IMR-90 (cell line): ENCODE results near the gene ZDHHC7. TPM values are rescaled to one million over a fixed set of nuclear protein-coding genes. Genes with fewer than 3 reads are reported as not detected.

Source experiments
- ATAC-seq: fragments of 200-7000 bp; cut with Tn5 transposase; 2 replicates; pipeline ENCODE4 v1.9.1; 2020; ENCODE audit warnings: low read depth, mild to moderate bottlenecking, moderate library complexity
- BruUV-seq: library from RNA; stranded (reverse); fragments of 400-500 nt; replicated peaks from 2 replicates; lab custom pipeline; 2021; lab: Mats Ljungman, UMichigan
- CTCF ChIA-PET: fragments of 300-600 bp; formaldehyde crosslinking; extraction: SDS; loops from one replicate; lab custom pipeline; 2021; ENCODE audit warnings: antibody characterized with exemption; lab: Yijun Ruan, JAX
- POLR2A ChIA-PET: fragments of 300-600 bp; sonication (Branson Sonifier 250); formaldehyde crosslinking; loops from one replicate; lab custom pipeline; 2022; ENCODE audit warnings: antibody characterized with exemption; ENCODE audit not compliant: unreplicated experiment; lab: Charles Lee
- DNase-seq: peaks from one replicate; pipeline ENCODE4 v3.0.0; 2013
- H2AFZ ChIP-seq: replicated peaks from 2 replicates; pipeline ENCODE3; 2013; ENCODE audit warnings: low read length, mild to moderate bottlenecking; ENCODE audit not compliant: poor library complexity
- H2AK5ac ChIP-seq: 2 replicates; pipeline ENCODE4 v1.6.1; 2013; ENCODE audit warnings: low read depth, low read length, inconsistent platforms
- H2AK9ac ChIP-seq: replicated peaks from 2 replicates; pipeline ENCODE3; 2013; ENCODE audit warnings: mild to moderate bottlenecking, low read depth, low read length, moderate library complexity; ENCODE audit not compliant: poor library complexity
- H2BK120ac ChIP-seq: 2 replicates; pipeline ENCODE4 v1.6.1; 2013; ENCODE audit warnings: low read depth, low read length, inconsistent platforms
- H2BK15ac ChIP-seq: 3 replicates; pipeline ENCODE4 v1.6.1; 2013; ENCODE audit warnings: low read depth, low read length, inconsistent platforms
- H2BK20ac ChIP-seq: 2 replicates; pipeline ENCODE4 v1.6.1; 2013; ENCODE audit warnings: low read depth, mild to moderate bottlenecking, inconsistent platforms, low read length, moderate library complexity
- H2BK5ac ChIP-seq: 2 replicates; pipeline ENCODE4 v1.6.1; 2013; ENCODE audit warnings: mild to moderate bottlenecking, low read depth, low read length, inconsistent platforms; ENCODE audit not compliant: poor library complexity, severe bottlenecking
- H3K14ac ChIP-seq: replicated peaks from 2 replicates; pipeline ENCODE4 v1.6.1; 2013; ENCODE audit warnings: low read depth, low read length, inconsistent platforms
- H3K18ac ChIP-seq: 2 replicates; pipeline ENCODE4 v1.6.1; 2013; ENCODE audit warnings: low read depth, low read length, control low read depth
- H3K23ac ChIP-seq: 2 replicates; pipeline ENCODE4 v1.6.1; 2013; ENCODE audit warnings: low read depth, low read length, inconsistent platforms
- H3K27ac ChIP-seq: 2 replicates; pipeline ENCODE4 v1.5.1; 2013; ENCODE audit warnings: mild to moderate bottlenecking, control low read depth, low read length; ENCODE audit not compliant: insufficient read depth
- H3K27me3 ChIP-seq: 2 replicates; pipeline ENCODE4 v1.6.1; 2013; ENCODE audit warnings: low read length; ENCODE audit not compliant: control insufficient read depth, insufficient read depth
- H3K36me3 ChIP-seq: 2 replicates; pipeline ENCODE4 v1.6.1; 2013; ENCODE audit warnings: low read length, mixed read lengths; ENCODE audit not compliant: control insufficient read depth, insufficient read depth
- H3K4ac ChIP-seq: 2 replicates; pipeline ENCODE4 v1.6.1; 2013; ENCODE audit warnings: low read depth, low read length, inconsistent platforms
- H3K4me1 ChIP-seq: 2 replicates; pipeline ENCODE4 v1.6.1; 2013; ENCODE audit warnings: low read length, mixed read lengths; ENCODE audit not compliant: control insufficient read depth, insufficient read depth
- H3K4me2 ChIP-seq: 2 replicates; pipeline ENCODE4 v1.6.1; 2013; ENCODE audit warnings: low read depth, mild to moderate bottlenecking, control low read depth, low read length, moderate library complexity
- H3K4me3 ChIP-seq: 2 replicates; pipeline ENCODE4 v1.5.1; 2013; ENCODE audit warnings: low read depth, mild to moderate bottlenecking, control low read depth, low read length, moderate library complexity; ENCODE audit not compliant: insufficient read depth
- H3K56ac ChIP-seq: 2 replicates; pipeline ENCODE4 v1.6.1; 2013; ENCODE audit warnings: low read length, inconsistent platforms; ENCODE audit not compliant: insufficient read depth; ENCODE audit errors: extremely low read depth
- H3K79me1 ChIP-seq, 2 experiments: 2 replicates each; pipeline ENCODE4 v1.6.1; 2013; ENCODE audit warnings: low read length in 2 of 2, inconsistent platforms in 1 of 2, low read depth in 1 of 2
- H3K9ac ChIP-seq: 2 replicates; pipeline ENCODE4 v1.6.1; 2013; ENCODE audit warnings: low read depth, low read length, control low read depth
- H3K9me1 ChIP-seq: 2 replicates; pipeline ENCODE4 v1.6.1; 2013; ENCODE audit warnings: low read length, inconsistent platforms; ENCODE audit not compliant: insufficient read depth
- H3K9me3 ChIP-seq: 2 replicates; pipeline ENCODE4 v1.6.1; 2013; ENCODE audit warnings: low read length; ENCODE audit not compliant: control insufficient read depth, insufficient read depth
- H4K20me1 ChIP-seq: 2 replicates; pipeline ENCODE4 v1.6.1; 2013; ENCODE audit warnings: low read length, inconsistent platforms; ENCODE audit not compliant: insufficient read depth
- H4K5ac ChIP-seq: 2 replicates; pipeline ENCODE4 v1.6.1; 2013; ENCODE audit warnings: mild to moderate bottlenecking, low read depth, low read length, control low read depth
- H4K8ac ChIP-seq, 2 experiments: 2 replicates each; pipeline ENCODE4 v1.6.1; 2013; ENCODE audit warnings: low read depth in 2 of 2, low read length in 2 of 2, control low read depth in 1 of 2, inconsistent platforms in 1 of 2
- H4K91ac ChIP-seq: 2 replicates; pipeline ENCODE4 v1.6.1; 2013; ENCODE audit warnings: low read depth, low read length, inconsistent platforms; ENCODE audit not compliant: insufficient read depth
- CHD1 ChIP-seq: IDR thresholded peaks from 2 replicates; pipeline ENCODE4 v1.6.1; 2012; ENCODE audit warnings: low read depth, low read length, improper control_type of control experiment
- CTCF ChIP-seq: conservative IDR thresholded peaks from 2 replicates; pipeline ENCODE4 v1.5.1; 2012; ENCODE audit warnings: mild to moderate bottlenecking, low read depth, low read length, improper control_type of control experiment
- ELK1 ChIP-seq: fragments of 150-350 bp; IDR thresholded peaks from 2 replicates; pipeline ENCODE4 v1.6.1; 2016; ENCODE audit warnings: low read depth, mild to moderate bottlenecking, low read length, moderate library complexity, borderline replicate concordance
- FOS ChIP-seq: fragments of 150-350 bp; IDR thresholded peaks from 2 replicates; pipeline ENCODE4 v1.6.1; 2016; ENCODE audit warnings: low read depth, low read length
- MAFK ChIP-seq: IDR thresholded peaks from 2 replicates; pipeline ENCODE4 v1.6.1; 2012; ENCODE audit warnings: low read depth, low read length, improper control_type of control experiment
- MXI1 ChIP-seq: IDR thresholded peaks from 2 replicates; pipeline ENCODE4 v1.6.1; 2012; ENCODE audit warnings: low read depth, mild to moderate bottlenecking, low read length, moderate library complexity, borderline replicate concordance
- RAD21 ChIP-seq: IDR thresholded peaks from 2 replicates; pipeline ENCODE4 v1.6.1; 2012; ENCODE audit warnings: low read length, improper control_type of control experiment
- RFX5 ChIP-seq: IDR thresholded peaks from 2 replicates; pipeline ENCODE4 v1.8.0; 2012; ENCODE audit warnings: low read depth, mild to moderate bottlenecking, low read length, moderate library complexity
- SMC3 ChIP-seq: fragments of 150-350 bp; IDR thresholded peaks from 2 replicates; pipeline ENCODE4 v1.6.1; 2016; ENCODE audit warnings: low read depth, mild to moderate bottlenecking, antibody characterized with exemption, low read length, moderate library complexity
- USF2 ChIP-seq: fragments of 150-350 bp; IDR thresholded peaks from 2 replicates; pipeline ENCODE4 v1.6.1; 2017; ENCODE audit warnings: mild to moderate bottlenecking, antibody characterized with exemption, low read length, low read depth
- WGBS, 2 experiments: methylation state at CpG; one replicate each; pipeline versions ENCODE4 v1.1.5 to v1.1.7; 2013; ENCODE audit warnings: missing lambda C conversion rate in 2 of 2; ENCODE audit not compliant: insufficient read length in 1 of 2; ENCODE audit errors: extremely low coverage in 2 of 2; 5-methylcytosine and 5-hydroxymethylcytosine counted together
- dilution Hi-C: fragments of 300-500 bp; cut with HindIII; formaldehyde crosslinking; loops from one replicate; pipeline ENCODE4 v1.14.3; 2018; ENCODE audit warnings: low sequenced_read_pairs; ENCODE audit not compliant: unreplicated experiment
- in situ Hi-C: fragments of 300-500 bp; cut with MboI; formaldehyde crosslinking; loops from 3 replicates; pipeline ENCODE4 v1.14.3; 2019; ENCODE audit warnings: low sequenced_read_pairs, inconsistent platforms, mixed read lengths
- intact Hi-C: fragments of 100-400 bp; cut with micrococcal nuclease; formaldehyde crosslinking; loops from 2 replicates; pipeline ENCODE4 v1.10.0; 2022
- polyA plus RNA-seq, 3 experiments: library from polyadenylated mRNA; depleted of rRNA; stranded (reverse); fragments of >200 nt; gene quantifications; 2 replicates each; pipeline ENCODE4 v1.2.3, GENCODE V29; 2012; ENCODE audit warnings: low replicate concordance in 1 of 3
- total RNA-seq: library from RNA; depleted of rRNA; stranded (reverse); fragments of >200 nt; gene quantifications from 2 replicates; pipeline ENCODE4 v1.2.3, GENCODE V29; 2012

Gene ZDHHC7
- total and polyA plus RNA-seq, 2 of the 4 experiments (the other 2 are of a cell fraction) = 80.1 to 97.1 TPM

- no peak overlapping the region for H3K56ac ChIP-seq
- no peak overlapping the region for H4K91ac ChIP-seq
- H3K4me1 ChIP-seq = peaks cover 7% of the 10 kb centered on the region; the same call in 1 of the 2 replicates
- no peaks in the 10 kb centered on the region for H4K20me1 ChIP-seq
- no peak overlapping the region for H3K4ac ChIP-seq
- H4K8ac ChIP-seq = no peak overlapping the region
- no peaks in the 10 kb centered on the region for H3K9me3 ChIP-seq
- no peak for ATAC-seq
- H3K79me1 ChIP-seq = no peaks in the 10 kb centered on the region
- peak overlapping the region; percentile 40; the same call in 1 of the 2 replicates for H2AK5ac ChIP-seq
- intact Hi-C loops = no loop called here
- no peak overlapping the region for H2AK9ac ChIP-seq
- ChIA-PET CTCF (no interaction called here), POLR2A (interaction anchor here (0.7 kb wide), 1 partner anchor 454 kb away, joined by 4 read pairs; no protein-coding TSS in a partner anchor)
- H3K9ac ChIP-seq = no peak overlapping the region
- H3K4me2 ChIP-seq = no peak overlapping the region
- H2BK5ac ChIP-seq = no peak overlapping the region
- no peak overlapping the region for H4K5ac ChIP-seq
- H3K9me1 ChIP-seq = peaks cover 6% of the 10 kb centered on the region; the same call in 1 of the 2 replicates
- H3K27ac ChIP-seq = no peak overlapping the region
- no peaks in the 10 kb centered on the region for H3K27me3 ChIP-seq
- H2BK20ac ChIP-seq = no peak overlapping the region
- no peak overlapping the region for H2BK15ac ChIP-seq
- no peak overlapping the region for H3K4me3 ChIP-seq
- BruUV-seq = no TSS peak
- no peak overlapping the region for H3K14ac ChIP-seq
- H2AFZ ChIP-seq = peak overlapping the region; percentile 58
- no peak overlapping the region for H3K23ac ChIP-seq
- in situ Hi-C loops = no loop called here
- no peak overlapping the region for H3K18ac ChIP-seq
- no peaks in the 10 kb centered on the region for H3K36me3 ChIP-seq
- 96% methylated on average over 4 of the region's 27 CpGs; no CpG with 5 or more reads in 1 of the 2 experiments for WGBS, 2 experiments
- TF ChIP-seq MXI1 (no peak), ELK1 (no peak), SMC3 (no peak), RFX5 (no peak), RAD21 (no peak), MAFK (no peak), CHD1 (no peak), USF2 (no peak), FOS (no peak), CTCF (no peak)
- H2BK120ac ChIP-seq = no peak overlapping the region
- dilution Hi-C loops = no loop called here
- no peak for DNase-seq
These were observed 63.1 kb downstream of the ZDHHC7 start for GRCh38 chr16:84947996-84948850.
